CD8-positive, alpha-beta memory T cell (primary cell): ENCODE data around the gene TNFSF12. TPM values are rescaled to one million over a fixed set of nuclear protein-coding genes. Genes with fewer than 3 reads are reported as not detected.

Source experiments
- CTCF ChIA-PET: fragments of 350-600 bp; sonication (Branson Sonifier 250); formaldehyde crosslinking; loops from one replicate; lab custom pipeline; 2021; ENCODE audit warnings: antibody characterized with exemption; lab: Charles Lee
- POLR2A ChIA-PET: fragments of 350-600 bp; sonication (Branson Sonifier 250); formaldehyde crosslinking; loops from one replicate; lab custom pipeline; 2021; ENCODE audit warnings: antibody characterized with exemption; lab: Charles Lee
- DNase-seq, 5 donors: peaks; one replicate each; pipeline versions ENCODE4 v3.0.0 to v3.0.0-alpha.2; 2020 to 2022; ENCODE audit warnings: mixed read lengths in 1 of 5
- H3K27ac ChIP-seq: one replicate; pipeline ENCODE4 v1.7.0; 2013; ENCODE audit warnings: low read depth, mild to moderate bottlenecking, low read length, moderate library complexity
- H3K27me3 ChIP-seq: 2 replicates; pipeline ENCODE4 v1.7.0; 2013; ENCODE audit warnings: low read length, mild to moderate bottlenecking; ENCODE audit not compliant: insufficient read depth, poor library complexity, severe bottlenecking
- H3K36me3 ChIP-seq: 2 replicates; pipeline ENCODE4 v1.7.0; 2013; ENCODE audit warnings: mild to moderate bottlenecking, low read length, moderate library complexity; ENCODE audit not compliant: insufficient read depth
- H3K4me1 ChIP-seq: 2 replicates; pipeline ENCODE4 v1.7.0; 2013; ENCODE audit warnings: mild to moderate bottlenecking, low read length, moderate library complexity; ENCODE audit not compliant: insufficient read depth
- H3K4me3 ChIP-seq: 2 replicates; pipeline ENCODE4 v1.7.0; 2013; ENCODE audit warnings: mild to moderate bottlenecking, low read length
- H3K9me3 ChIP-seq: 2 replicates; pipeline ENCODE4 v1.7.0; 2013; ENCODE audit warnings: mild to moderate bottlenecking, low read length
- H3K27ac Mint-ChIP-seq, 8 donors: one replicate each; pipeline ENCODE4 v1.8.0; 2020 to 2021; ENCODE audit warnings: mixed read lengths in 8 of 8, mild to moderate bottlenecking in 6 of 8, inconsistent platforms in 3 of 8, moderate library complexity in 3 of 8
- H3K27me3 Mint-ChIP-seq, 2 donors: one replicate each; pipeline ENCODE4 v1.8.0; 2020 to 2021; ENCODE audit warnings: mixed read lengths in 2 of 2, mild to moderate bottlenecking in 1 of 2, moderate library complexity in 1 of 2
- H3K36me3 Mint-ChIP-seq, 3 donors: one replicate each; pipeline ENCODE4 v1.8.0; 2020 to 2021; ENCODE audit warnings: mixed read lengths in 3 of 3, inconsistent platforms in 1 of 3, mild to moderate bottlenecking in 1 of 3
- H3K4me1 Mint-ChIP-seq, 3 donors: one replicate each; pipeline ENCODE4 v1.8.0; 2020 to 2021; ENCODE audit warnings: mixed read lengths in 3 of 3, inconsistent platforms in 1 of 3, mild to moderate bottlenecking in 1 of 3
- H3K4me3 Mint-ChIP-seq, 7 donors: one replicate each; pipeline ENCODE4 v1.8.0; 2020 to 2021; ENCODE audit warnings: mixed read lengths in 7 of 7, mild to moderate bottlenecking in 6 of 7, moderate library complexity in 4 of 7, inconsistent platforms in 2 of 7
- H3K9me3 Mint-ChIP-seq, 5 donors: one replicate each; pipeline ENCODE4 v1.8.0; 2020 to 2022; ENCODE audit warnings: mixed read lengths in 5 of 5, mild to moderate bottlenecking in 3 of 5, moderate library complexity in 2 of 5, inconsistent platforms in 1 of 5
- polyA plus RNA-seq: library from polyadenylated mRNA; unstranded; fragments of 300-500 nt; fragmentation: Illumina TruSeq; gene quantifications from one replicate; pipeline ENCODE4 v1.2.3, GENCODE V29; 2021
- total RNA-seq, 2 experiments: library from RNA; stranded (reverse); gene quantifications; one replicate each; pipeline ENCODE4 v1.2.3, GENCODE V29; 2021

TNFSF12 gene
- total and polyA plus RNA-seq, 3 experiments from 2014 or later = 18.6 to 60.8 (median 22.5) TPM

- ChIA-PET POLR2A (interaction anchor here (0.6 kb wide), 1 partner anchor 620 kb away, joined by 3 read pairs; no protein-coding TSS in a partner anchor), CTCF (interaction anchor here (1.5 kb wide), 1 partner anchor 12 kb away, joined by 6 read pairs; the partner anchor contains the start of gene SOX15)
- no peak for DNase-seq
- peaks cover 0 to 4% (median 2%) of the 10 kb centered on the region in 5 donors for H3K9me3 Mint-ChIP-seq
- H3K27me3 Mint-ChIP-seq = peaks cover 0 to 11% of the 10 kb centered on the region in 2 donors
- Histone ChIP-seq H3K9me3 (no peaks in the 10 kb centered on the region), H3K27ac (no peak overlapping the region), H3K36me3 (peaks cover 57% of the 10 kb centered on the region), H3K27me3 (no peaks in the 10 kb centered on the region), H3K4me1 (peaks cover 48% of the 10 kb centered on the region), H3K4me3 (no peak overlapping the region)
- H3K4me1 Mint-ChIP-seq = peaks cover 68 to 87% (median 71%) of the 10 kb centered on the region in 3 donors
- peak overlapping the region in 1 of 7 donors; percentile 97 for H3K4me3 Mint-ChIP-seq
- H3K36me3 Mint-ChIP-seq = peaks cover 17 to 69% (median 19%) of the 10 kb centered on the region in 3 donors
- H3K27ac Mint-ChIP-seq = peak overlapping the region; percentile 39 to 96 (median 82)
Observed at GRCh38 chr17:7577327-7578199, 28.7 kb downstream of the TNFSF12 start.

- H3K9me3 Mint-ChIP-seq = no peaks in the 10 kb centered on the region
- H3K27me3 ChIP-seq = no peaks in the 10 kb centered on the region
- peak within 1 kb of the TSS; percentile 53 for H3K27ac ChIP-seq
- peaks cover 73 to 90% (median 78%) of the 10 kb centered on the region in 3 donors for H3K4me1 Mint-ChIP-seq
- peaks cover 0 to 4% of the 10 kb centered on the region in 2 donors for H3K27me3 Mint-ChIP-seq
- DNase-seq = peak in 4 of 5 donors; percentile 27 to 64 (median 36)
- H3K4me1 ChIP-seq = peaks cover 55% of the 10 kb centered on the region
- peak within 1 kb of the TSS in 6 of 7 donors; percentile 27 to 85 (median 56) for H3K4me3 Mint-ChIP-seq
- peaks cover 48% of the 10 kb centered on the region for H3K36me3 ChIP-seq
- CTCF ChIA-PET = interaction anchor here (0.7 to 2.0 kb wide), 2 partner anchors 10 to 143 kb away, joined by 3 to 6 read pairs; no protein-coding TSS in a partner anchor
- H3K27ac Mint-ChIP-seq = peak within 1 kb of the TSS; percentile 81 to 96 (median 88)
- no peaks in the 10 kb centered on the region for H3K9me3 ChIP-seq
- peaks cover 17 to 62% (median 18%) of the 10 kb centered on the region in 3 donors for H3K36me3 Mint-ChIP-seq
- H3K4me3 ChIP-seq = peak within 1 kb of the TSS; percentile 13
- POLR2A ChIA-PET = interaction anchor here (1.2 to 2.0 kb wide), 4 partner anchors 9 to 107 kb away, joined by 3 to 7 read pairs (median 5); partner anchors contain the start of genes FXR2 and SENP3
Observed at GRCh38 chr17:7579001-7579833, 30.4 kb downstream of the TNFSF12 start, which contains the start of gene CD68. TSS of gene CD68 (plus strand) at chr17:7579638. CDS start at chr17:7579678, 40 bp downstream.

DNA sequence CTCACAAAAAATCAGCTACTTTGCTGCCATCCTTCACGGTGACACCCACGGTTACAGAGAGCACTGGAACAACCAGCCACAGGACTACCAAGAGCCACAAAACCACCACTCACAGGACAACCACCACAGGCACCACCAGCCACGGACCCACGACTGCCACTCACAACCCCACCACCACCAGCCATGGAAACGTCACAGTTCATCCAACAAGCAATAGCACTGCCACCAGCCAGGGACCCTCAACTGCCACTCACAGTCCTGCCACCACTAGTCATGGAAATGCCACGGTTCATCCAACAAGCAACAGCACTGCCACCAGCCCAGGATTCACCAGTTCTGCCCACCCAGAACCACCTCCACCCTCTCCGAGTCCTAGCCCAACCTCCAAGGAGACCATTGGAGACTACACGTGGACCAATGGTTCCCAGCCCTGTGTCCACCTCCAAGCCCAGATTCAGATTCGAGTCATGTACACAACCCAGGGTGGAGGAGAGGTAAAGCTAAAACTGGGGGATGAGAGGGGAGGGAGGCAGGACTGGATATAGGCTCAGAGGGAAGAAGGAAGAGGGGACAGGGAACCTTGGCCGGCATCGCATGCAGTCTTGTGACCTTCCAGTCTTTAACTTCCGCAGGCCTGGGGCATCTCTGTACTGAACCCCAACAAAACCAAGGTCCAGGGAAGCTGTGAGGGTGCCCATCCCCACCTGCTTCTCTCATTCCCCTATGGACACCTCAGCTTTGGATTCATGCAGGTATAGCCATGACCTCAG lies 31.2 kb downstream of the TNFSF12 start:
- H3K4me1 ChIP-seq = peaks cover 54% of the 10 kb centered on the region
- peaks cover 11 to 55% (median 12%) of the 10 kb centered on the region in 3 donors for H3K36me3 Mint-ChIP-seq
- H3K27me3 ChIP-seq = no peaks in the 10 kb centered on the region
- peaks cover 70 to 88% (median 78%) of the 10 kb centered on the region in 3 donors for H3K4me1 Mint-ChIP-seq
- POLR2A ChIA-PET = interaction anchor here (1.2 to 2.0 kb wide), 4 partner anchors 9 to 106 kb away, joined by 3 to 7 read pairs (median 5); partner anchors contain the start of genes FXR2 and SENP3
- CTCF ChIA-PET = interaction anchor here (0.7 to 2.0 kb wide), 4 partner anchors 9 to 227 kb away, joined by 3 to 6 read pairs (median 4); no protein-coding TSS in a partner anchor
- peak overlapping the region; percentile 80 to 96 (median 88) for H3K27ac Mint-ChIP-seq
- peaks cover 0 to 4% of the 10 kb centered on the region in 2 donors for H3K27me3 Mint-ChIP-seq
- peak overlapping the region; percentile 13 for H3K4me3 ChIP-seq
- no peak for DNase-seq
- no peaks in the 10 kb centered on the region for H3K9me3 Mint-ChIP-seq
- peaks cover 40% of the 10 kb centered on the region for H3K36me3 ChIP-seq
- H3K4me3 Mint-ChIP-seq = peak overlapping the region in 4 of 7 donors; percentile 27 to 85 (median 58)
- H3K9me3 ChIP-seq = no peaks in the 10 kb centered on the region
- H3K27ac ChIP-seq = peak overlapping the region; percentile 53

DNA sequence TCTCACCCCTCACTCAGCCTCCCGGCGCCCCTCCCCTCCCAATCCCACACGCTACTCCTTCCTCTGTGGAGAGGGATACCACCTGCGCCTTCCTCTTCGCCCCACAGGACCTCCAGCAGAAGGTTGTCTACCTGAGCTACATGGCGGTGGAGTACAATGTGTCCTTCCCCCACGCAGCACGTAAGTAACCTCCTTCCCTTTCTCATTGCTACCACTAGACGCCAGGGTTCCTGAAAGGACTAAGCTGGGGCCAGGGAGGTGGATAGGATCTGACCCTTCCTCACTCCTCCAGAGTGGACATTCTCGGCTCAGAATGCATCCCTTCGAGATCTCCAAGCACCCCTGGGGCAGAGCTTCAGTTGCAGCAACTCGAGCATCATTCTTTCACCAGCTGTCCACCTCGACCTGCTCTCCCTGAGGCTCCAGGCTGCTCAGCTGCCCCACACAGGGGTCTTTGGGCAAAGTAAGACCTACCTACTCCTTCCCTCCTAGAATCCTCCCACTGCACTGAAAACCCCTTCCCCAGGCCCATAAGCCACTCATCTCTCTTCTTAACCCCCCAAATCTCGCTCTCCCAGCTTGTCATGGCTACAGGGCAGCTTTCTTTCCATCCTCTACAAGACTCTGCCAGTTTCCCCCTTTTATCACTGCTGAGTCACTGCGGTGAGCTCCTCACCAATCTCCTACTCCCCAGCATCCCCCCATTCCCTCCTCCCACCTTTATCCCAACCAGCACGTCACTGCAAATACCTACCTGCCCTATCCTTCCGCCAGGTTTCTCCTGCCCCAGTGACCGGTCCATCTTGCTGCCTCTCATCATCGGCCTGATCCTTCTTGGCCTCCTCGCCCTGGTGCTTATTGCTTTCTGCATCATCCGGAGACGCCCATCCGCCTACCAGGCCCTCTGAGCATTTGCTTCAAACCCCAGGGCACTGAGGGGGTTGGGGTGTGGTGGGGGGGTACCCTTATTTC lies 32.0 kb downstream of the TNFSF12 start:
- peaks cover 48% of the 10 kb centered on the region for H3K4me1 ChIP-seq

DNA sequence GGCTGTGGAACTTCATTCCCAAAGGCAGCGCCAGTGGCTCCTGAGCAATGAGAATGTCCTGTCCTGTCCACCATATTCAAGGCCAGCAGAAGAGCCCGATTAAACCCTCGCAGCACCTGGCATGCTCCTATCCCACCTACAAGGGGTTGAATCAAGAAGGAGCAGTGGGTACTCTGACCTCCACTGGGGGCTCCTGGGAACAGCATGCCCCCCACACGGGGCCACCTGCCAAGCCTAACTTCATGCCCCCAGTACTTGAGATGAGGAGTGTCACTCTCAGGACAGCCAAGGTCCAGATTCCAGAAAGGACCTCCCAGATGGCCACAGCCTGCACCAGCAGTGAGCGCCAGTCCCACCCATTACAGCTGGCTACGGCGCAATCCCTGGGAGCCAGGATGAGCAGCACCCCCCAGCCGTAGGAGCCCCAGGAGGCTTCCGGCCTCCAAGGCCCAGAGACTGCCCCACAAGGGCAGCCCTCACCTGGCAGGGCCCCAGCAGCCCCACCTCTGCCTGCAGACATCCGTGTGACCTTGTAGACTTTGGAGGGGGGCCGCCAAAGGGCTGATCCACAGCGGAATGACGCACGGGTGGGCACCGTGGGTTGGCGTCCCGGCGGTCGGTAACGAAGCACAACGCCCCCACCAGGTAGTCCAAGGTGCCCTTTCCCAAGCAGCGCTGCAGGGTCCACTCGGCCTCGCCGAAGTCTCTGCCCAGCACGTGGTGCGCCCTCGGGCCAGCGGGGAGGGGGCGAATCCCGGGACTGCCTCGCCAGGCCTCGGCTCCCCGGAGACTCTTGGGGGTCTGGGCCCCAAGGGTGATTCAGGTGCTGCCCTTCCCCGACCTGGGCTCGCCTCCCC lies 33.8 kb downstream of the TNFSF12 start:
- H3K4me3 Mint-ChIP-seq = peak overlapping the region; percentile 56 to 100 (median 99)

More for the DNA sequence above, 32.0 kb downstream of the TNFSF12 start:
- Histone ChIP-seq H3K4me3 (no peak overlapping the region), H3K36me3 (peaks cover 31% of the 10 kb centered on the region), H3K9me3 (no peaks in the 10 kb centered on the region), H3K27ac (peak overlapping the region; percentile 53), H3K27me3 (no peaks in the 10 kb centered on the region)
- ChIA-PET POLR2A (interaction anchor here (1.2 to 2.0 kb wide), 4 partner anchors 10 to 105 kb away, joined by 3 to 7 read pairs (median 5); partner anchors contain the start of genes FXR2 and SENP3), CTCF (interaction anchor here (0.8 to 2.0 kb wide), 3 partner anchors 8 to 228 kb away, joined by 3 to 6 read pairs (median 4); no protein-coding TSS in a partner anchor)
- Mint-ChIP-seq H3K27me3 (peaks cover 0 to 4% of the 10 kb centered on the region in 2 donors), H3K4me3 (peak overlapping the region in 5 of 7 donors; percentile 8 to 61 (median 38)), H3K9me3 (no peaks in the 10 kb centered on the region), H3K36me3 (peaks cover 9 to 47% (median 10%) of the 10 kb centered on the region in 3 donors), H3K27ac (peak overlapping the region in 7 of 8 donors; percentile 21 to 96 (median 79)), H3K4me1 (peaks cover 66 to 85% (median 76%) of the 10 kb centered on the region in 3 donors)
- no peak for DNase-seq

More for the DNA sequence above, 33.8 kb downstream of the TNFSF12 start:
- H3K36me3 ChIP-seq = peaks cover 20% of the 10 kb centered on the region
- CTCF ChIA-PET = interaction anchor here (1.2 to 3.8 kb wide), 6 partner anchors 8 to 147 kb away, joined by 3 to 33 read pairs (median 13); partner anchors contain the start of genes SENP3, TMEM102, TP53 and WRAP53
- H3K27ac ChIP-seq = peak overlapping the region; percentile 98
- POLR2A ChIA-PET = interaction anchor here (0.7 to 3.4 kb wide), 8 partner anchors 8 to 617 kb away, joined by 3 to 70 read pairs (median 10); partner anchors contain the start of genes ACAP1, ATP1B2, FXR2 and TMEM102
- no peak for DNase-seq
- Mint-ChIP-seq H3K36me3 (peaks cover 0 to 36% (median 6%) of the 10 kb centered on the region in 3 donors), H3K27me3 (peaks cover 0 to 4% of the 10 kb centered on the region in 2 donors), H3K27ac (peak overlapping the region; percentile 12 to 100 (median 60)), H3K4me1 (peaks cover 58 to 68% (median 61%) of the 10 kb centered on the region in 3 donors), H3K9me3 (no peaks in the 10 kb centered on the region)
- peaks cover 42% of the 10 kb centered on the region for H3K4me1 ChIP-seq
- H3K27me3 ChIP-seq = no peaks in the 10 kb centered on the region
- H3K4me3 ChIP-seq = peak overlapping the region; percentile 98
- no peaks in the 10 kb centered on the region for H3K9me3 ChIP-seq
